HTERT RPE-1 (cell line): ENCODE measurements around the gene CCDC43.
"Not testable (repeated sequence)": the region's sequence is repeated elsewhere in the genome, so short reads cannot be mapped to it uniquely, and the experiment has no call there.

Source experiments
- in situ Hi-C: fragments of 300-500 bp; cut with MboI; formaldehyde crosslinking; loops from 4 replicates; pipeline ENCODE4 v1.14.3; 2020; ENCODE audit warnings: low sequenced_read_pairs

The CCDC43 gene

DNA sequence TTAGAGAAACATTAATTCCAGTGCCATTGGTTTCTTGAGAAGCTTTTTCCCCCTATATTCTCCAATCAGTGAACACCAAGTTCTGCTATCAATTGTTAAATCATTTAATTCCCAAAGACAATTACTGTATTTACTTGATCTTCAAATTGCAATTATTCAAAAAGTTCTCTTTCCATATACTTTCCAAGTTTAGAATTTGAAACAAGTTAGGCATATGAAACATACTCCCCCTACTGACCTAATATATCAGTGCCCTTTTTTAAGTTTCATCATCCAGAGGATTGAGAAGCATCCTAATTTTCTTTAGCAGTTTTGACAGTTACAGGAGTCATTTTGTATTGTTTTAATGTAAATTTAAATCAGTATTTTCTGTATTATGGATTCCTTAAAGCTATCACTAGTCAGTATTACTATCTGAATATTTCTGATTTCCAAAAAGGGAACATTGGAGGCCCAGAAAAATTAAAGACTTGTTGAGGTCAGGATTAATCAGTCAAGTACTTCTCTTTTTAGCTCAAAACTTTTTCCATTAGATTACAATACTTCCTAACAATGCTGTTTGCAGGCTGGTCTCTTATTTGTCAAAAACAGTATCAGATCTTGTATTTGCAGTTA is 17.0 kb downstream of the CCDC43 start:
- in situ Hi-C loops = no loop called here

DNA sequence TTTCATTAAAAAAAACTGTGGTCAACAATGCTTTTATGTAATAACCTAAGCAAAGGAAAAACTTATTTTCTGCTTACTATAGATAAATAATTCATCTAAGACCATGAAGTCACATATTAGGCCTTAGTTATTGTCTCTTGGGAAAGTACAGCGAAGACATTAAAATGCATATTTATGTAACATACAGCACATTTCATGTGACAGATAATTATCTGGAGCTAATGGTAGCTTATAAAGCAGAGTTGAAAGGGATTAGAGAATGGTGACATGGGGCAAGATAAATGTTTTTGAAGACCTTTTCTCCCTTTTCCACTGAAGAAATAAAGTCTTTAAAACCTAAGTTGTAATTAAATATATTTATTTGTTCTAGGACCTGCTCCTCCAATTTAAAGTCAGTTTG is 23.6 kb downstream of the CCDC43 start:
- in situ Hi-C loops = no loop called here

DNA sequence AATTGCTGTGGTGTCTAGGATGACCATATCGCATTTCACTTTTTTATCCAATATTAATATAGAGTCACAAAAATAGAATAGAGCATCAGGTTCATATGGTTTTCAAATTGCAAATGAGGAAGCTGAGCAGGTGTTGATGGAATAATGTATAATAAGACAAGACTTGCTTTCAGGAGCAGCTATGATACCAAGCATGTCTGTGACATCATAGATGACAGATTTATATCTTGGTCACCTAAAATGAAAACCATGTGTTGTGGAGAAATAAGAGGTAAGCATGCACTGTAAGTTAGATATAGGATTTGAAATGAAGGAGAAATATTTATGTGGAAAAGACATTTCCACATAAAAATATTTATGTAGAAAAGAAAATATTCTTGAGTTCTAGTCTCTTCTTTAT is 24.7 kb downstream of the CCDC43 start:
- in situ Hi-C loops = no loop called here

DNA sequence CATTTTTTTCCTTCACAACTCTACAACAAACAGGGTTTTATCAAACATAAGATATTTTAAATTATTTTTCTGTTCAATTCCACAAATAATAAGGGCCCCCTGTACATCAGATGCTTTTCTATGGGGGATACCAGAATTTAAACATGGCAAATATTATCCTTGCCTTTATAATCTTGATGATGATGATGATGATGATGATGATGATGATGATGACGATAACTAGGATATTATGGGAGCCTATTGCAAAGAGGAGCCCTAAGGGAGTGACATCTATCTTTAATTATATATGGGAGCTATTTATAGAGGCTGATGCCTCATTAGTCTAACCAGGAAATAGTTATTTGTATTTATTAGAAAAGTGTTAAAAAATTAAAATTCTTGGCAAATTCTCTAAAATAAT is 26.5 kb downstream of the CCDC43 start:
- in situ Hi-C loops = no loop called here

DNA sequence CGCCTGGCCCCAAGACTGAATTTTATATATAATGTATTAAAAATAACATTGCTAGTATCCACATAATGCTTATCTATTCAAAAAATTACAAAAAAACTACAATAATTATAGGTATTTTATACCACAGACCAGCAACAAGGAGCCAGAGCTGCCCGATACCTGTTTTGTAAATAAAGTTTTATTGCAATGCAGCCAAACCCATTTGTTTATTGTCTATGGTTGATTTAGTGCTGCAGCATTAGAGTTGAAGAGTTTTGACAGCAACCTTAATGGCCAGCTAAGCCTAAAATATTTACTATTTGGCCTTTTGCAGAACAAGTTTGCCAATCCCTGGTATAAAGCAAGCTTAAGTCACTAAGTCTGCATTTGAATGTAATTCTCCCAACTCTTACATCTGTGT is 27.7 kb downstream of the CCDC43 start:
- in situ Hi-C loops = no loop called here

DNA sequence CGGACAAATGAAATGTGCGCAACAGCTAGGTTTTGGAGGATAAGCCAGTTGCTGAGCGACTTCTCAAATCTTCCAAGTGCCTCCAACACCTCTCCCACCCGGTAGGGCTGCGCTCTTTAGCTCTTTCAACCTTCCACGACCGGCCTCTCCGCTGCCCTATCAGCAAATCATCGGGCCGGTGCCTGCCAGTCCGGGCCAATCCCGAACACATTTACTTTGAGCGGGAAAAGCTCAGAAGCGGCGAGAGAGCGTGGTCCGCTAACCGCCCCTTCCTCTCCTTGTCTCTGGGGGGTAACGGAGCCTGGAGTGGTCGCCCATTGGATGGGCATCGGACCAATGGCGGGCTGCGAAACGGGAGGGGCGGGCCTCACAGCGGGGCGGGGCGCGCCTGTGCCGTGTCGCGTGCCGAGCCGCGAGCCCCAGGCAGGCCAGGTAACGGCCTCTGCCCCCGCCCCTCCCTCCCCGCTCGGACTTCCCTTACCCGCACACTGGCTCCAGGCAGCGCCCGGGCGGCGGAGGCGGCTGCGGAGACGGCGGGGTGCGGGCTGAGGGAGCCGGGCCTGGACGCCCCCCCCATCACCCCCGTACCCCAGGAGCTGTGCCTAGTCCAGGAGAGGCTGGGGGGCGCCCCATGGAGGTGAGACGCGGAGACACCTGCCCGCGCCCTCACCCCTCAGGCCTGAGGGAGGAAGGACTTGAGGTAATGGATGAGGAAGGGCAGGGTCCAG is 33.4 kb downstream of the CCDC43 start, which contains the start of gene MEIOC:
Gene MEIOC (plus strand): TSS at position 486 of the 728 bp plus-strand sequence. CDS start 146 bp downstream, at position 632.
- in situ Hi-C loops = no loop called here

DNA sequence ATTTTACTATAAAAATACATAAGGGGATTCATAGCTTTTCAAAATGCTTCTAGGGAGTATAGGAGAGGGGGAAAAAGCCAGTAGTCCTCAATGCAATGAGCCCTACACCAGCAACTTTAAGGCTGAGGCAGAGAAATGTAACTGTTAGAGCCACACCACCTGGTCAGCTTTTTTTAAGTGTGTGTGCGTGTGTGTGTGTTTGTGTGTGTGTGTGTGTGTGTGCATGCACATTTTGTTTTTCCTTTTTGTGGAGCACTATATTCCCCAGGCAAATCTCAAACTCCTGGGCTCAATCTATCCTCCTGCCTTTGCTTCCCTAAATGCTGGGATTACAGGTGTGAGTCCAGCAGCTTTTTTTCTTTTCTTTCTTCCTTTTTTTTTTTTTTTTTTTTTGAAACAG is 35.6 kb downstream of the CCDC43 start:
- in situ Hi-C loops = no loop called here

DNA sequence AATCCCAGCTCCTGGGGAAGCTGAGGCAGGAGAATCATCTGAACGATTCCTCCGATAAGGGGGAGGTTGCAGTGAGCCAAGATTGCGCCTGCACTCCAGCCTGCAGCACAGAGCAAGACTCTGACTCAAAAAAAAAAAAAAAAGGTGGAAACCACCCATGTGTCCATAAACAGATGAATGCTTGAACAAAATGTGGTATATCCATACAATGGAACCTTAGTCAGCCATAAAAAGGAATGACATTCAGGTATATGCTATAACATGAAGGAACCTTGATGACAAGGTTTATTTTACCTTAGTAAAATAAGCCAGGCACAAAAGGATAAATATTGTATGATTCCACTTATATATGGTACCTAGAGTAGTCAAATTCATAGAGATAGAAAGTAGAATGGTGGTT is 36.2 kb downstream of the CCDC43 start:
- in situ Hi-C loops = no loop called here

DNA sequence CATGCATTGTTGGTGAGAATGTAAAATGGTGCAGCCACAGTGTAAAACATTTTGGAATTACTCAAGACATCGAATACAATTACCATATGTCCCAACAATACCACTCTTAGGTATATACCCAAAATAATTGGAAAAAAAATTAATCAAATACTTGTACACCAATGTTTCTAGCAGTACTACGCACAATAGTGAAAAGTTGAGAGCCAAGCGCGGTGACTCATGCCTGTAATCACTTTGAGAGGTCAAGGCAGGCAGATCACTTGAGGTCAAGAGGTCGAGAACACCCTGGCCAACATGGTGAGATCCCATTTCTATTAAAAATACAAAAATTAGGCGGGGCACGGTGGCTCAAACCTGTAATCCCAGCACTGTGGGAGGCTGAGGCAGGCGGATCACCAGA is 36.8 kb downstream of the CCDC43 start:
- in situ Hi-C loops = no loop called here

DNA sequence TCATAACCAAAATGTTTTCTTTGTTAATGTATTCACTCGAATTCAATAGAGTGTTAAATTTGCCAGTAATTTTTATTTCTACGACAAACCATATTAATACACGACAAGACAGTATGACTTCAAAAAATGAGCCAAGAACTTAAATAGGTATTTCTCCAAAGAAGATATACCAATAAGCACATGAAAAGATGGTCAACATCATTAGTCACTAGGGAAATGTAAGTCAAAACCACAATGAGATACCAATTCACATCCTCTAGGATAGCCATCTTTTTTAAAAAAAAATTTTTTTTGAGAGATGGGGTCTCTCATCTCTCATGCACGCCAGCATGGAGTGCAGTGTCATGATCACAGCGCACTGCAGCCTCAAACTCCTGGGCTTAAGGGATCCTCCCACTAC is 38.3 kb downstream of the CCDC43 start:
- in situ Hi-C loops = no loop called here

DNA sequence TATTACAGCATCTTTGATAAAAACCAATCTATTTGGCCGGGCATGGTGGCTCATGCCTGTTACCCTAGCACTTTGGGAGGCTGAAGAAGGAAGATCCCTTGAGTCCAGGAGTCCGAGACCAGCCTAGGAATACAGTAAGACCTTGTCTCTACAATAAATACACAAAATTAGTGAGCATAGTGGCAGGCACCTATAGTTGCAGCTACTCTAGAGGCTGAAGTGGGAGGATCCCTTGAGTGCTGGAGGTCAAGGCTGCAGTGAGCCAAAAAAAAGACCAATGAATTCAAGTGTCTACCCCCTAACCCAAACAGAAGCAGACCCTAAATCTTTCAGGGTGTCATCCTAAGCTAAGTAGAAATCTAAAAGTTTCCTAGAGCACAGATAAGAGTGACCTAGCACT is 40.6 kb downstream of the CCDC43 start:
- in situ Hi-C loops = no loop called here

DNA sequence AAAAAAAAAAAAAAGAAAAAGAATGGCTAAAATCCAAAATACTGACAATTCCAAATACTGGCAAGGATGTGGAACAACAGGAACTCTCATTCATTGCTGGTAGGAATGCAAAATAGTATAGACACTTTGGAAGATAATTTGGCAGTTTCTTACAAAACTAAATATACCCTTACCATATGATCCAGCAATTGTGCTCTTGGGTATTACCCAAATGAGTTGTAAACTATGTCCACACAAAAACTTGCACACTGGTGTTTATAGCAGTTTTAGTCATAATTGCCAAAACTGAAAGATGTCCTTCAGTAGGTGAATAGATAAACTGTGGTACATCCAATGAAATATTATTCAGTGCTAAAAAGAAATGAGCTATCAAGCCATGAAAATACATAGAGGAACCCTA is 41.8 kb downstream of the CCDC43 start:
- in situ Hi-C loops = no loop called here

DNA sequence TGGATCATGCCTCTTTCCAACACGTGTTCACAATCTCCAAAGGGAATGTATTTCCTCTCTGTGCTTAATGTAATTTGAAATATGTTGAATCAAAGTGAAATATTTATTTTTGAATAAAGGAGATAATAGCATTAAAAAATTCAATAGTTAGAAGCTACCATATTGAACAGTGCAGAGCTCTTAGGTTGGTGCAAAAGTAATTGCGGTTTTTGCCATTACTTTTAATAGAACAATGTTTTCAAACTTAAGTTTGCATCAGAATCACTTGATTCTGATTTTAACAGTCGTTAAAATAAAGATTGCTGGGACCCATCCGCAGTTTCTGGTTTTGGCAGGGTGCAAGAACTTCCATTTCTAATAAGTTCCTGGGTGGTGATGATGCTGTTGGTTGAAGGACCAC is 43.3 kb downstream of the CCDC43 start:
- in situ Hi-C loops = no loop called here

DNA sequence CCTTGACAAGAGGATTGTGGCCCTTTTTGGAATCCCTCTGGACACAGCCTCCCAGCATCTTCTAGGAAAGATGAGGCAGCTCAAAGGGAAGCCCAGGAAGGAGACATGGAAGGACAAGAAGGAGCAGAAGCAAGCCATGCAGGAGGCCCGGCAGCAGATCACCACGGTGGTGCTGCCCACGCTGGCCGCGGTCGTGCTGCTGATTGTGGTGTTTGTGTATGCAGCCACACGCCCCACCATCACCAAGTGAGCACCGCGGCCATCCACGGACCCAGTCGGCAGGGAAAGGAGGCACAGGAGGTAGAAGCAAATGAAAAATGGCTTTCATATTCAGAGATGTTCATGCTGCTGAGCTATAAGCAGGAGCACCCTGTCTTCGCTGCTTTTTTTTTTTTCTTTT is 44.2 kb downstream of the CCDC43 start:
- in situ Hi-C loops = no loop called here

DNA sequence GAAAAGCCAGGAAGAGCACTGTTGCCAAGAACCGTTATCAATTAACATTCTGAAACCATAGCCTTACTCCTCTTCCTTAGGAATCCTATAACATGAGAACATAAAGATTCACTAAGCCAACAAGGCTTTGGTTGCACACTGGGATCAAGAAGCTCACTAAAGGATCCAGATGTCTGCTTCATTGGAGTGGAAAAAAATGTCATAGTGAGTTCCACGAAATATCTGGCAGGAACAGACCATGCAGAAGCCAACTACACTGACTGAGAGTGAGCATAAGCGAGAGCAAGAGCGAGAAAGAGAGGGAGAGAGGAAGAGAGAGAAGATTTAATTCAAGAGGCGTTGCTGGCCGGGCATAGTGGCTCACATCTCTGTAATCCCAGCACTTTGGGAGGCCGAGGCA is 46.7 kb downstream of the CCDC43 start:
- in situ Hi-C loops = no loop called here

DNA sequence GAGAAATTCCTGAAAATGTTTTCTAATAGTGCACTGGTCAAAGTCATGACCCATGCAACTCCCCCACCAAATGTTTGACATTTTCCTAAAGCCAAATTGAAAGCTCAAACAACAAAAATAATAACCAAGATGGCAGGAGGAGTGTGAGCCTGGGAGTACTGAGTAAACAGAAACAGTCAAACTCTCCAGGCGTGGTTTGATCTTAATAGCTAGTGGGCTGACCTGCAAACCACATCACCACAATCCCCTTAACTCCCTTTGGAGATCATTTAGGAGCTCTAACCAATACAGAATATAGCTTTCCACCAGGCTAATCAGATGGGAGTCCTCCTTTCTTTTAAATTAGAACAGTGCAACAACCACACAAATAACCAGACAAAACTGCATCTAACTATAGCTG is 52.5 kb downstream of the CCDC43 start:
- in situ Hi-C loops = no loop called here

DNA sequence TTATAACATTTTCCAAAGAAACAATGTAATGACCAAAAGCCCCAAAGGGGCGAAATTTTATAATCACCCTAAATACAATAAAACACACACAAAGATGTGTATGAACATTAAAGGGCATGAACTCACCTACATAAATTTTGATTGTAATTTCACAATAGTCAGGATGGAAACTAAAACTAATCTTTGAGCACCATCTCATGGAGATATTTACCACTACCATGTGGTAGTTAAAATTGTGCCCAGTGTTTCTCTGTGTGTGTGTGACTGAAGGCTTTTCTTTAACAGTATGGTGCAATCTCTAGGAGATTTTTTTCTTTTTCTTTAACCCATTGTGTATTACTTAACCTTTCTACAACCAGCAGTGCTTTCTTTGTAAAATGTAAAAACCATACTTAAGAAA is 53.0 kb downstream of the CCDC43 start:
- in situ Hi-C loops = no loop called here

DNA sequence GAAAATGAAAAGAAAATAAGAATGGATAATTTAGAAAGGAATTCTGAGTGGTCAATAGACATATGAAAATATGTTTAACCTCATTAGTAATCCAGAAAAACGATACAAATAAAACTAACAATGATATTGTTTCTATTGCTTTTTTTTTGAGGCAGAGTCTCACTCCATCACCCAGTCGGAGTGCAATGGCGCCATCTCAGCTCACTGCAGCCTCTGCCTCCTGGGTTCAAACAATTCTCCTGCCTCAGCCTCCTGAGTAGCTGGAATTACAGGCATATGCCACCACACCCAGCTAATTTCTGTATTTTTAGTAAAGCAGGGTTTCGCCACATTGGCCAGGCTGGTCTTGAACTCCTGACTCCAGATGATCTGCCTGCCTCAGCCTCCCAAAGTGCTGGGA is 55.2 kb downstream of the CCDC43 start:
- in situ Hi-C loops = not testable (repeated sequence)

DNA sequence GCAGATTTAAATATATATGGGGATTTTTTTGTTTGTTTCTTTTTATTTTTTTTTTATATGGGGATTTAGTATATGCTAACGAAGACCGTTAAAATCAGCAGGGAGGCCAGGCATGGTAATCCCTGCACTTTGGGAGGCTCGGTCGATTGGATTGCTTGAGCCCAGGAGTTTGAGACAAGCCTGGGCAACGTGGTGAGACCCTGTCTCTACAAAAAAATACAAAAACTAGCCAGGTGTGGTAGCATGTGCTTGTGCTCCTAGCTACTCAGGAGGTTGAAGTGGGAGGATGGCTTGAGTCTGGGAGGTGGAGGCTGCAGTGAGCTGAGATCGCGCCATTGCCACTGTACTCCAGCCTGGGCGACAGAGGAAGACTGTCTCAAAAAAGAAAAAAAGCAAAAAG is 55.6 kb downstream of the CCDC43 start:
- in situ Hi-C loops = no loop called here

DNA sequence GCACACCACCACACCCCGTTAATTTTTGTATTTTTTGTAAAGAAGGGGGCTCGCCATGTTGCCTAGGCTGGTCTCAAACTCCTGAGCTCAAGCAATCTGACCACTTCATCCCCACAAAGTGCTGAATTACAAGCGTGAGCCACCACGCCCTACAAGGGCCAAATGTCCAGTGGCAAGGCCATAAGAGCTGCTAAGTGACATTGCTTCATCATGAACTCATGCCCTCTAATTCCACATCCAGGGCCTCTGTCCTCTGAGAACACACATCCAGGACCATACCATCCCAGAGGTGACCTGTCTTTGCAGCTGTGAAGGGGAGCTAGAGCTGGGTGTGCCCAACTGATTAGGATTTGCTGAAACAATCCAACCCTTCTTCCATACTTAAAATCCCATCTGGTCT is 58.9 kb downstream of the CCDC43 start:
- in situ Hi-C loops = no loop called here

DNA sequence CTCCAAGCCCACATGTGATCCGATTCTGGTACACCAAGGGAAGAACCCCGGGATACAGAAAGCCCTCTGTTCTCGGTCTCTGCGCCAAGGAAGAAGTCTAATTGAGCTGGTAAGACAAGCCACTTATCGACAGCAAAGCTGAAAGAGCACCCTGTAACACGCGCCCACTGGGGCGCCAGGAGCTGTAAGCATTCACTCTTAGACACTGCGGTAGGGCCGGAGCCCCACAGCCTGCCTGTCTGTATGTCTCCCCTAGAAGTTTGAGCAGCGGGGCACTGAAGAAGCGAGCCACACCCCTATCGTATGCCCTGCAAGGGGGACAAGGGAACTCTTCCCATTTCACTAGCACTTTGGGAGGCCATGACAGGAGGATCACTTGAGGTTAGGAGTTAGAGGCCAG is 60.3 kb downstream of the CCDC43 start:
- in situ Hi-C loops = no loop called here

DNA sequence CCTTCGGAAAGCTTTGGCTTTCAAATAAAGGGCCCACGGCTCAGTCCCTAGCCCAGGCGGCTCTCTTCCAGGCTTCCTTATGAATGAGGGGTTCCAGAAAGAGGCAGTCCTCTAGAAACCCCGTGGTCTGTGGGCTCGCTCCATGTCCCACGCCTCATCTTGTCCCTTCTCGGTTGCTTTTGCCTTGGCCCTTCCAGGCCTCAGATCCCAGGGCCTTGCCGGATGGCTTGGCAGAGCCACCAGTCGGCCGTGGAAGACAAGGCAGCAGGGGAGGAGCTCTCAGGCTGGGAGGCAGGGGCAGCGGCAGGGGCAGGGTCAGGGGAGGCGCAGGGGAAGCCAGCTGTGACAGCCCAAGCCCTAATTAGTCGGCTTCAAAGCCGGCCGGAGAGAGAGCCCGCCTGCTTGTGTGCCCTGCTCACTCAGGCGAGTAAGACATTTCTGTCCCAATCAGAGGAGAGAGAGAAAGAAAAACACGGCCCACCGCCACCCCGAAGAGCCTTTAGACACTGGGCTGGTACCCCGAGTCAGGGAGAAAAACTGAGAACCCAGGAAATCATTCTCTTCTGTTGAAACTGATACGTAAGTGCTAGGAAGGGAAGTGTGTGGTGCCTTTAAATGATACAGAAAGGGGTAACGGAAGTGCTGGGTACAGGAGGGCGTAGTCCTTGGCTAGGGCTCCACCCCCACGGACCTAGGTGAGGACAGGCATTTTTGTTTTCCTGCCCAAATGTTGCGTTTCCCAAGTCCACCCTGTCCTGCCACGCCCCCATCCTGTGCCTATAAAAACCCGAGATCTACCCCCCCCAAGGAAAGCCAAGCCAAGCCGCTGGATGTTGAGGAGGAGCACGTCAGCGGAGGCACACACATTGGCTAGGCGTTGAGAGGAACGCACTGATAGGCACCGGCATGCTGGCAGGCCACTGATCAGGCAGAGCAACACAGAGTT is 61.1 kb downstream of the CCDC43 start:
- in situ Hi-C loops = no loop called here
